Small intestine (tissue), 7 donors: ENCODE results near the gene MRPL20. TPM values are rescaled to one million over a fixed set of nuclear protein-coding genes. Genes with fewer than 3 reads are reported as not detected.
A peak's percentile ranks its signal among the peaks of the same experiment; 100 is the strongest.
"Not testable (repeated sequence)": the region's sequence is repeated elsewhere in the genome, so short reads cannot be mapped to it uniquely, and the experiment has no call there.

Experiments used
- DNase-seq, 2 donors: peaks; one replicate each; pipeline versions ENCODE4 v3.0.0 to v3.0.0-alpha.2; 2013
- FAIRE-seq: peaks from 2 replicates; lab custom pipeline; 2012; peaks lifted over from hg19 to GRCh38; lab: Jason Lieb, UNC
- H3K27ac ChIP-seq, 3 donors: one replicate each; pipeline ENCODE4 v1.5.1; 2013; ENCODE audit warnings: low read length in 2 of 3, mild to moderate bottlenecking in 2 of 3, control low read depth in 1 of 3, inconsistent platforms in 1 of 3, low read depth in 1 of 3, moderate library complexity in 1 of 3
- H3K27me3 ChIP-seq, 3 donors: one replicate each; pipeline ENCODE4 v1.6.1; 2013; ENCODE audit warnings: low read length in 3 of 3, inconsistent platforms in 1 of 3; ENCODE audit not compliant: control insufficient read depth in 3 of 3, insufficient read depth in 3 of 3
- H3K36me3 ChIP-seq, 3 donors: one replicate each; pipeline ENCODE4 v1.6.1; 2013; ENCODE audit warnings: low read length in 3 of 3, inconsistent platforms in 1 of 3, low read depth in 1 of 3, mild to moderate bottlenecking in 1 of 3, moderate library complexity in 1 of 3; ENCODE audit not compliant: control insufficient read depth in 3 of 3, insufficient read depth in 2 of 3
- H3K4me1 ChIP-seq, 3 donors: one replicate each; pipeline ENCODE4 v1.6.1; 2013; ENCODE audit warnings: low read length in 2 of 3, inconsistent platforms in 1 of 3, low read depth in 1 of 3, mild to moderate bottlenecking in 1 of 3, moderate library complexity in 1 of 3; ENCODE audit not compliant: control insufficient read depth in 3 of 3, insufficient read depth in 2 of 3
- H3K4me3 ChIP-seq, 3 donors: one replicate each; pipeline ENCODE4 v1.5.1; 2013; ENCODE audit warnings: low read length in 3 of 3, control low read depth in 1 of 3, inconsistent platforms in 1 of 3, low read depth in 1 of 3, mild to moderate bottlenecking in 1 of 3, moderate library complexity in 1 of 3
- H3K9me3 ChIP-seq, 2 donors: one replicate each; pipeline ENCODE4 v1.6.1; 2013; ENCODE audit warnings: low read depth in 1 of 2, low read length in 1 of 2; ENCODE audit not compliant: control insufficient read depth in 2 of 2, insufficient read depth in 1 of 2
- WGBS, 3 donors: extraction: QIAGEN DNeasy Blood & Tissue Kit; methylation state at CpG; one replicate each; pipeline ENCODE4 v1.1.7; 2013; 5-methylcytosine and 5-hydroxymethylcytosine counted together
- polyA plus RNA-seq, 4 donors: library from polyadenylated mRNA; stranded (reverse) in 3 of 4; unstranded in 1 of 4; fragments of 200-250 nt in 3 of 4; fragments of 120-200 nt in 1 of 4; gene quantifications; one replicate each; pipeline versions ENCODE4 v1.2.1 to v1.2.3, GENCODE V29; 2013
- donor health status: healthy with polysubstance abuse.
- donor health status: control.
- donor health status: control.
- donor health status: Bipolar disorder and iron deficiency.
- donor health status: healthy.

MRPL20 gene
- polyA plus RNA-seq, 4 donors = 135 to 221 (median 167) TPM

DNA sequence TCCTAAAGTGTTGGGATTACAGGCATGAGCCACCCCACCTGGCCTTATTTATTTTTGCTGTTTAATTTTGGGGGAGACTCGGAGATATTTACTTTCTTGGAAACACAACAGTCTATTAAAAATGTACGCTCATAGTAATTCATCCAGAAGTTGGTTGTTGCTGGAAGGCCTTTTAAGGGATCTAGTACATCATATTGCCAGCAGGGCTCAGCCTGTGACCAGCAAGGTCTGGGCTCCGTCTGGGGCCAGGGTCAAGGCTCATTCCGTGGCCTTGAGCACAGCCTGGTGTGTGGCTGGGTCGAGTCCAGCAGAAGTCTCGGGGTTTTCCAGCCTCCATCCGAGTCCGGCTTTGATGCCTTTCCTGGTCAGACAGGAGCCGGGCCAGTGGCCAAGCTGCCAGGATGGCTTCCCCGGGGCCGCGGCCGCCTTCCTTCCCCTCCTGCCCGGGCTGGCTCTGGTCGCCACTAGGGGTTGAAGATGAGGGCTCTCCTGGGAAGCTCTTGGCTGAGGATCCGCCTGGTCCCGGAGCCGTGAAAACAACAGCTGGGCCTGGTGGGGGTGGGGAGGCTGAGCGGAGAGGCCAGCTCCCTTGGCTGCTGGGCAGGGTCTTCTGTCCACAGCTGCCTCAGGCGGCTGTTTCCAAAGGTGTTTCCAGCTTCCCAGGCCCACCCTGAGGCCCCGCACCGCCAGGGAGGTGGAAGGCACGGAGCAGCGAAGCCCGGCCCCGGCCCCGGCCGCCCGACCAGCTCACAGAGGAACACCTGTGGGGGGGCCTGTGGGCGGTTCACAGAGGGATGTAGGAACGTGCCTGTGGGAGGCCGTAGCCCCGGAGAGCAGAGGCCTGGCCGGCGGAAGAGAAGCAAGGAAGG lies 23.3 kb upstream of the MRPL20 start:
- peak overlapping the region in 2 of 3 donors; percentile 84 to 96 for H3K27ac ChIP-seq
- FAIRE-seq = no peak
- H3K9me3 ChIP-seq = peaks cover 0 to 2% of the 10 kb centered on the region in 2 donors
- WGBS, 3 donors = 34 to 41% (median 40%) methylated on average over 31 to 35 of the region's 35 CpGs
- H3K4me3 ChIP-seq = peak overlapping the region in 1 of 3 donors; percentile 39
- H3K27me3 ChIP-seq = peaks cover 0 to 6% (median 0%) of the 10 kb centered on the region in 3 donors
- peaks cover 0 to 73% (median 6%) of the 10 kb centered on the region in 3 donors for H3K4me1 ChIP-seq
- peak in 1 of 2 donors; percentile 85 for DNase-seq
- H3K36me3 ChIP-seq = no peaks in the 10 kb centered on the region

DNA sequence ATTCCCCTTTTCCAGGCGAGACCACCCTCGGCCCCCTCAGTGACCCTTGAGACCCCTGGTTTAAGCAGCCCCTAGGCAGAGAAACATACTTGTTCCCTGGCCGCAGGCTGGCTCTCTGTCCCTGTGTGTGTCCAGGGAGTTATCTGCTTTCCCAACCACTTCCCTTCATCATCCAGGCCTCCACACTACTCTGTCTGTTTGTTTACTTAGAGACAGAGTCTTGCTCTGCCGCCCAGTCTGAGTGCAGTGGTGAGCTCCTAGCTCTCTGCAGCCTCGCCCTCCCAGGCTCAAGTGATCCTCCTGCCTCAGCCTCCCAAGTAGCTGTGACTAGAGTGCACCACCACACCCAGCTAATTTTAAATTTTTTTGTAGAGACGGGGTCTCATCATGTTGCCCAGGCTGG lies 22.6 kb upstream of the MRPL20 start:
- WGBS, 3 donors = 54 to 67% (median 61%) methylated on average over 6 of the region's 6 CpGs
- Histone ChIP-seq H3K27ac (peak overlapping the region in 2 of 3 donors; percentile 84 to 96), H3K4me1 (peaks cover 0 to 67% (median 6%) of the 10 kb centered on the region in 3 donors), H3K4me3 (peak overlapping the region in 1 of 3 donors; percentile 39), H3K9me3 (peaks cover 0 to 2% of the 10 kb centered on the region in 2 donors), H3K36me3 (no peaks in the 10 kb centered on the region), H3K27me3 (peaks cover 0 to 6% (median 0%) of the 10 kb centered on the region in 3 donors)
- DNase-seq = no peak
- no peak for FAIRE-seq

DNA sequence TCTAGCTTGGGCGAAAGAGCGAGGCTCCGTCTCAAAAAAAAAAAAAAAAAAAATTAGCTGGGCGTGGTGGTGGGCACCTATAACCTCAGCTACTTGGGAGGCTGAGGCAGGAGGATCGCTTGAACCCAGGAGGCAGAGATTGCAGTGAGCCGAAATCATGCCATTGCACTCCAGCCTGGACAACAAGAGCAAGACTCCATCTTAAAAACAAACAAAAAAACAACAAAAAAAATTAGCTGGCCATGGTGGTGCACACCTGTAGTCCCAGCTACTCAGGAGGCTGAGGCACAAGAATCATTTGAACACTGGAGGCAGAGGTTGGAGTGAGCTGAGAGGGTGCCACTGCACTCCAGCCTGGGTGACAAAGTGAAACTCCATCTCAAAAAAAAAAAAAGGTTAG lies 21.9 kb upstream of the MRPL20 start:
- not testable (repeated sequence) for H3K27me3 ChIP-seq, H3K27ac ChIP-seq, H3K4me3 ChIP-seq, DNase-seq, H3K36me3 ChIP-seq, FAIRE-seq, H3K9me3 ChIP-seq
- WGBS, 3 donors = 87 to 96% (median 95%) methylated on average over 4 to 6 of the region's 6 CpGs
- peaks cover 0 to 60% (median 6%) of the 10 kb centered on the region in 3 donors for H3K4me1 ChIP-seq

DNA sequence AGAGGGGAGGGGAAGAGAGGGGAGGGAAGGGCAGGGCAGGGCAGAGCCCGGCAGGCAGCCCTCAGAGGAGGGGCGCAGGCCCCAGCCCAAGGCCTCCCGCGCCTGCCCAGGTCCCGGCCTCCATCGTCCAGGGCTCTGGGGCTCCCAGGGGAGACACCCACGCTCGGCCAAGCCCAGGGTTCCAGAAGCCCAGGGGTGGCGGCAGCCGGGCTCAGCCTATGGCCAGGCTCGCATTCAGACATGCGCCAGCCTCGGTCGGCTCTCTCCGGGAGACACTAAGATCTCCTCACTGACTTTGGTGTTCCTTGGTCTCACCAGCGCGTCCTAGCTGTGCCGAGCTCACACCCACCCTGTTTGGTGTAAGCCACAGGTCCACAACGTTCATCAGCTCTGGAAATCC lies 21.1 kb upstream of the MRPL20 start:
- DNase-seq (no peak), FAIRE-seq (no peak)
- Histone ChIP-seq H3K27ac (peak overlapping the region in 1 of 3 donors; percentile 34), H3K36me3 (no peaks in the 10 kb centered on the region), H3K4me1 (peaks cover 0 to 52% (median 5%) of the 10 kb centered on the region in 3 donors), H3K9me3 (peaks cover 0 to 2% of the 10 kb centered on the region in 2 donors), H3K27me3 (peaks cover 0 to 6% (median 0%) of the 10 kb centered on the region in 3 donors), H3K4me3 (no peak overlapping the region)
- 71 to 78% (median 76%) methylated on average over 13 to 19 of the region's 19 CpGs for WGBS, 3 donors

DNA sequence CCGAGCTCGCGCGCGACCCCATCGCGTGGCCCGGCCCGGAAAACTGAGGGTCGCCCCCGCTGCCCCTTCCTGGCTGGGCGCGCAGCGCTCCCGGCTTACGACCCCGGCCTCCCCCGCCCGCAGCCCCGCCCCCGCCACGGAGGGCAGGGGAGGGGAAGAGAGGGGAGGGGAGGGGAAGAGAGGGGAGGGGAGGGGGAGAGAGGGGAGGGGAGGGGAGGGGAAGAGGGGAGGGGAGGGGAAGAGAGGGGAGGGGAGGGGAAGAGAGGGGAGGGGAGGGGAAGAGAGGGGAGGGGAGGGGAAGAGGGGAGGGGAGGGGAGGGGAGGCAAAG lies 20.7 kb upstream of the MRPL20 start:
- peaks cover 0 to 2% of the 10 kb centered on the region in 2 donors for H3K9me3 ChIP-seq
- H3K4me1 ChIP-seq = peaks cover 0 to 48% (median 5%) of the 10 kb centered on the region in 3 donors
- FAIRE-seq (no peak), DNase-seq (no peak)
- no peak overlapping the region for H3K27ac ChIP-seq
- H3K36me3 ChIP-seq = no peaks in the 10 kb centered on the region
- 0 to 2% (median 2%) methylated on average over 7 to 20 of the region's 22 CpGs for WGBS, 3 donors
- peaks cover 0 to 6% (median 0%) of the 10 kb centered on the region in 3 donors for H3K27me3 ChIP-seq
- no peak overlapping the region for H3K4me3 ChIP-seq

DNA sequence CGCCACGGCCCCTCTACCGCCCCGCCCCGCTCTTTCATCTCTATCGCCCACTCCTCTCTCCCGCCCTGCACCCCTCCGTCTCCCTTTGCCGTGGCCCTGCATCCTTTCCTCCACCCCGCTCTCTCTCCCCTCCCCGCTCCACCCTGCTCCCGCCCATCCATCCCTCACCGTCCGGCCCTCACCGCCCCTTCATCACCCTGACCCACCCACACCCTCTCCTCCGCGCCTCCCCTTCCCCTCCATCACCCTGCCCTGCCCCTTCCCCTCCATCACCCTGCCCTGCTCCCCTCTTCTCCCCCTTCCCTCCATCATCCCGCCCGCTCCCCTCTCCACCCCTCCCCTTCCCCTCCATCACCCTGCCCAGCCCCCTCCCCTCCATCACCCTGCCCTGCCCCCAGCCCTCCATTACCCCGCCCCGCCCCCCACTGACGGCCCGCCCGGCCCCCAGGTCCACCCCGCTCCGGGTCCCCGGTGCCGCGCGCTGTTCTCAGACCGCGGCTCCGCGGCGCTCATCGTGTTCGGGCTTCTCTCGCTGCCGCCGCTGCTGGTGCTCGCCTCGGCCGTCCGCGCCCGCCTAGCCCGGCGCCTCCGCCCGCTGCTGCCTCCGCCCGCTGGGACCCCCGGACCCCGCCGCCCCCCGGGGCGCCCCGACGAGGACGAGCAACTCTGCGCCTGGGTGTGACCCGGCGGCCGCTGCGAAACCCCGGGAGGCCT lies 20.2 kb upstream of the MRPL20 start:
- DNase-seq (no peak), FAIRE-seq (no peak)
- H3K4me3 ChIP-seq = no peak overlapping the region
- H3K4me1 ChIP-seq = peaks cover 0 to 43% (median 2%) of the 10 kb centered on the region in 3 donors
- 9 to 22% (median 11%) methylated on average over 34 to 66 of the region's 66 CpGs for WGBS, 3 donors
- no peaks in the 10 kb centered on the region for H3K36me3 ChIP-seq
- no peak overlapping the region for H3K27ac ChIP-seq
- peaks cover 0 to 6% (median 0%) of the 10 kb centered on the region in 3 donors for H3K27me3 ChIP-seq
- peaks cover 0 to 2% of the 10 kb centered on the region in 2 donors for H3K9me3 ChIP-seq

DNA sequence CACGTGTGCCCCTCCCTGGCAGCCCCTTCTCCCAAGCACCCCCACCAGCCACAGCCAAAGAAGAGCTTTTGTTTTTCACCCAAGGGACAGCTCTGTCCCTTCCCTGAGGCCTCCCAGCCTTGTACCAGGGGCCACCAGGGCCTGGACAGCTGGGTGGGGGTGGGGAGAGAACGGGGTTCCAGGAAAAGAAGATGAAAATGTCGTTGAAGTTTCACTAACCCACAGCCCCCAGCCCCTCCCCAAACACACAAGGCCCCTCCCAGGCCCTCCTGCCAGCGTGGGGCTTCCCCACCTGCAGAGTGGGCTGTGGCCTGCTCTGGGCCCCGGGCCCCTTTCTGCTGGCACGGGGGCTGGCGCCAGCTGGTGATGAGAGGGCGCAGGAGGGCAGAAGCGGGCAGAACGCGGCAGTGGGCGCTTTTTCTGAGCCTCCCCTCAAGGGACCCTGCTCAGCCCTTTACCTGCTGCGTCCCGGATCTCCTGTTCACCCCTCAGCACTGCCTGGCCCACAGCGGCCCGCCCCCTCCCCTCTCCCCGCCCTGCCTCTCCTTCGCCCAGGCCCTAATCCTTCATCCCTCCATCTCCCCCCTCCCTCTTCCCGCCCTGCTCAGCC lies 19.5 kb upstream of the MRPL20 start:
- peaks cover 0 to 36% (median 0%) of the 10 kb centered on the region in 3 donors for H3K4me1 ChIP-seq
- H3K27ac ChIP-seq = no peak overlapping the region
- FAIRE-seq = no peak
- no peaks in the 10 kb centered on the region for H3K36me3 ChIP-seq
- no peak for DNase-seq
- 10 to 31% (median 24%) methylated on average over 11 to 19 of the region's 19 CpGs for WGBS, 3 donors
- no peak overlapping the region for H3K4me3 ChIP-seq
- peaks cover 0 to 2% of the 10 kb centered on the region in 2 donors for H3K9me3 ChIP-seq
- peaks cover 0 to 6% (median 0%) of the 10 kb centered on the region in 3 donors for H3K27me3 ChIP-seq
